ENCODE measurements around the gene FKBP1A. TPM values are rescaled to one million over a fixed set of nuclear protein-coding genes. Genes with fewer than 3 reads are reported as not detected.
A peak's percentile ranks its signal among the peaks of the same experiment; 100 is the strongest.

Gene FKBP1A
- total RNA-seq, 2 donors from 2014 or later = 307 to 310 TPM

- Histone ChIP-seq H3K4me1 (peaks cover 26% of the 10 kb centered on the region), H3K4me3 (no peak overlapping the region), H3K36me3 (no peaks in the 10 kb centered on the region), H3K27ac (no peak overlapping the region), H3K27me3 (no peaks in the 10 kb centered on the region), H3K9ac (ENCODE audit: low read depth in 2 of 2, low read length in 2 of 2) (no peak overlapping the region), H3K9me3 (no peaks in the 10 kb centered on the region)
- no peak for DNase-seq
- TF ChIP-seq, protein P1, sequence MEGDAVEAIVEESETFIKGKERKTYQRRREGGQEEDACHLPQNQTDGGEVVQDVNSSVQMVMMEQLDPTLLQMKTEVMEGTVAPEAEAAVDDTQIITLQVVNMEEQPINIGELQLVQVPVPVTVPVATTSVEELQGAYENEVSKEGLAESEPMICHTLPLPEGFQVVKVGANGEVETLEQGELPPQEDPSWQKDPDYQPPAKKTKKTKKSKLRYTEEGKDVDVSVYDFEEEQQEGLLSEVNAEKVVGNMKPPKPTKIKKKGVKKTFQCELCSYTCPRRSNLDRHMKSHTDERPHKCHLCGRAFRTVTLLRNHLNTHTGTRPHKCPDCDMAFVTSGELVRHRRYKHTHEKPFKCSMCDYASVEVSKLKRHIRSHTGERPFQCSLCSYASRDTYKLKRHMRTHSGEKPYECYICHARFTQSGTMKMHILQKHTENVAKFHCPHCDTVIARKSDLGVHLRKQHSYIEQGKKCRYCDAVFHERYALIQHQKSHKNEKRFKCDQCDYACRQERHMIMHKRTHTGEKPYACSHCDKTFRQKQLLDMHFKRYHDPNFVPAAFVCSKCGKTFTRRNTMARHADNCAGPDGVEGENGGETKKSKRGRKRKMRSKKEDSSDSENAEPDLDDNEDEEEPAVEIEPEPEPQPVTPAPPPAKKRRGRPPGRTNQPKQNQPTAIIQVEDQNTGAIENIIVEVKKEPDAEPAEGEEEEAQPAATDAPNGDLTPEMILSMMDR (IDR thresholded peaks at IDR 0.05) = no peak
- intact Hi-C loops (cut with DNase I) = no loop called here
Observed at GRCh38 chr20:1378735-1379125, 14.1 kb downstream of the FKBP1A start.

DNA sequence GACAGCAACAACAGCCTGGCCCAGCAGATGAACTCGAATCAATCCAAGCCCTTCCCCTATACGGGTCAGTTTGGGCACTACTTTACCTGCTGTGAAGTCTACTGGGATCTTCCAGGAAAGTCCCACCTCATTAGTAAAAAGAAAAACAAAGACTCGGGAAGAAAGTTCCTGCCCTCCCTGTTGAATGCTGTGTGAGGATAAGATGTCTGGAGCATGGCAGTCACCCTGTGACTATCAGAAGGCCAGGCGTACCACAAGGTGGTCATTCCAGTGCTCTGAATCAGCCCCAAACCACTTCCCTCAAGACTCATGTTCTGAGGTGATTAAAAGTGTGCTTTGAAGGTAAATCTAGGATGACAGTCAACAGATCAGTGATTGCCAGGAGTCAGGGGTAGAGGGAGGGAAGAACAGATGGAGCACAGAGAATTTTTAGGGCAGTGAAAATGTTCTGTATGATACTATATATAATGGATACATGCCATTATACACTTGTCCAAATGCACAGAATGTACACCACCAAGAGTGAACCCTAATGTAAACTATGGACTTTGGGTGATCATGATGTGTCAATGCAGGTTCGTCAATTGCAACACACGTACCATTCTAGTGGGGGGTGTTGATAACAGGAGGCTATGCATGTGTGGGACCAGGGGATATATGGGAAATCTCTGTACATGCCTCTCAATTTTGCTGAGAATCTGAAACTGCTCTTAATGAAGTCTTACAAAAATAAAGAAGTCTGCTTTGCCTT is 14.7 kb downstream of the FKBP1A start:
- Histone ChIP-seq H3K4me3 (no peak overlapping the region), H3K9me3 (no peaks in the 10 kb centered on the region), H3K9ac (ENCODE audit: low read depth in 2 of 2, low read length in 2 of 2) (no peak overlapping the region), H3K36me3 (no peaks in the 10 kb centered on the region), H3K4me1 (peaks cover 22% of the 10 kb centered on the region), H3K27ac (no peak overlapping the region), H3K27me3 (no peaks in the 10 kb centered on the region)
- TF ChIP-seq, protein P1 (IDR thresholded peaks at IDR 0.05) = no peak
- no peak for DNase-seq
- intact Hi-C loops (cut with DNase I) = no loop called here

GRCh38 chr20:1377341-1377871 is 15.4 kb downstream of the FKBP1A start:
- Histone ChIP-seq H3K27ac (no peak overlapping the region), H3K9ac (ENCODE audit: low read depth in 2 of 2, low read length in 2 of 2) (no peak overlapping the region), H3K4me3 (no peak overlapping the region), H3K4me1 (peaks cover 14% of the 10 kb centered on the region), H3K27me3 (no peaks in the 10 kb centered on the region), H3K36me3 (no peaks in the 10 kb centered on the region), H3K9me3 (no peaks in the 10 kb centered on the region)
- TF ChIP-seq, protein P1 (IDR thresholded peaks at IDR 0.05) = no peak
- DNase-seq = peak; percentile 14
- intact Hi-C loops (cut with DNase I) = no loop called here

DNA sequence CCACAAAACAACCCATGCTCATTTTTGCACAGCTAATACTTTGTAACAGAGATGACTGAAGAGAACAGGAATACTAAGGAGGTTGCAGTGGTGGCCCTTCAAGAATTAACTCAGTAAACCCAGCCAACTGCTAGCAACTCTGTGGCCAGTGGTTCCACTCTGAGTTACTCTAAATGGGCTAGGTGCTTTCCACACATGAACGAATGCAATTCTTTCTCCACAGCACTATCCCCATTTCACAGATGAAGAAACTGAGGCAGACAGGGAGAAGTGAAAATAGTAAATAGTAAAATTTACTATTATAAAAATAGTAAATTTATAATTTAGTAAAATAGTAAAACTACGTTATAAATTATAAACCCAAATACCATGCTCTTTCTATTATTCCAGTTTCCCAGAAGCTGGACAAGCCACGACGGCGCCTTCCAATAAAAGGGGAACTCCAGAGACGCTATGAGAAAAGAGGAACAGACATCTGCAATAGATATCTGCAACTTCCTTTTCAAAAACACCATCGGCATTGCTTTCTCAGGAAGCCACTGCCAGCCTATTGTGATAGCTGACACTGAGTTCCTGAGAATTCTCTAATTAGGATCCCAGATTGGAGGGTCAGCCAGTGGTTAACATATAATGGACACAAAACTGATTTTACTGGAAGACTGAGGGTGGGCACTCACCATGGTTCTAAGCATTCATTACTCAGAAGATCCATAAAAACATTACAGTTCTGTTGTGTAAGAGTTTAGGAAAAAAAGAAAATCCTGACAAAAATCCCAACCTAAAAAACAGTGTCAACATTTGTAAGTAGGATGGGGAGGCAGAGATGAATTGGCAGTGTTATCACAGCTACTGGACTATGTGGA is 16.2 kb downstream of the FKBP1A start:
- intact Hi-C loops (cut with DNase I) = no loop called here
- H3K36me3 ChIP-seq = no peaks in the 10 kb centered on the region
- H3K4me1 ChIP-seq = peaks cover 7% of the 10 kb centered on the region
- no peaks in the 10 kb centered on the region for H3K9me3 ChIP-seq
- no peak overlapping the region for H3K4me3 ChIP-seq
- TF ChIP-seq, protein P1 (IDR thresholded peaks at IDR 0.05) = no peak
- H3K9ac ChIP-seq (ENCODE audit: low read depth in 2 of 2, low read length in 2 of 2) = no peak overlapping the region
- peak overlapping the region; percentile 1 for H3K27ac ChIP-seq
- no peaks in the 10 kb centered on the region for H3K27me3 ChIP-seq
- DNase-seq = peak; percentile 17

GRCh38 chr20:1376007-1376406 is 16.8 kb downstream of the FKBP1A start:
- Histone ChIP-seq H3K4me1 (peaks cover 6% of the 10 kb centered on the region), H3K9ac (ENCODE audit: low read depth in 2 of 2, low read length in 2 of 2) (no peak overlapping the region), H3K36me3 (no peaks in the 10 kb centered on the region), H3K27ac (peak overlapping the region; percentile 1), H3K9me3 (no peaks in the 10 kb centered on the region), H3K4me3 (no peak overlapping the region), H3K27me3 (no peaks in the 10 kb centered on the region)
- peak; percentile 18 for DNase-seq
- intact Hi-C loops (cut with DNase I) = no loop called here
- TF ChIP-seq, protein P1 (IDR thresholded peaks at IDR 0.05) = no peak
